ENCODE results near the gene SORCS3.

Gene SORCS3

GRCh38 chr10:105266966-105267539 is 626.0 kb downstream of the SORCS3 start:
- no peak for DNase-seq (ENCODE audit: low read depth)

GRCh38 chr10:105268961-105269360 is 627.9 kb downstream of the SORCS3 start:
- DNase-seq (ENCODE audit: low read depth), result no peak

- DNase-seq (ENCODE audit: low read depth), result no peak
Observed at GRCh38 chr10:105269689-105270088, 628.6 kb downstream of the SORCS3 start.

GRCh38 chr10:105274556-105275070 is 633.5 kb downstream of the SORCS3 start:
- no peak for DNase-seq (ENCODE audit: low read depth)

- no peak for DNase-seq (ENCODE audit: low read depth)
Observed at GRCh38 chr10:105278439-105278838, 637.3 kb downstream of the SORCS3 start.

- DNase-seq (ENCODE audit: low read depth), result no peak
Observed at GRCh38 chr10:105279101-105279500, 638.0 kb downstream of the SORCS3 start.

GRCh38 chr10:105280895-105281294 is 639.8 kb downstream of the SORCS3 start:
- DNase-seq (ENCODE audit: low read depth), result no peak

- no peak for DNase-seq (ENCODE audit: low read depth)
Observed at GRCh38 chr10:105284476-105285215, 643.6 kb downstream of the SORCS3 start.

- DNase-seq (ENCODE audit: low read depth), result no peak
Observed at GRCh38 chr10:105288026-105288425, 646.9 kb downstream of the SORCS3 start.

GRCh38 chr10:105288613-105289012 is 647.5 kb downstream of the SORCS3 start:
- DNase-seq (ENCODE audit: low read depth), result no peak

GRCh38 chr10:105291571-105291970 is 650.5 kb downstream of the SORCS3 start:
- no peak for DNase-seq (ENCODE audit: low read depth)

- DNase-seq (ENCODE audit: low read depth), result no peak
Observed at GRCh38 chr10:105292236-105292635, 651.1 kb downstream of the SORCS3 start.

Data from stimulated activated CD4-positive, alpha-beta T cell treated with anti-CD3 and anti-CD28 coated beads, Interleukin-2, amount 100 ng/mL, for 4 hours (primary cell).